NCI-H2081 treated with DMSO at 0.1 percent for 48 hours (cell line): ENCODE measurements around the gene CLIC6.
"Not testable (repeated sequence)": the region's sequence is repeated elsewhere in the genome, so short reads cannot be mapped to it uniquely, and the experiment has no call there.

ENCODE experiments used
- DNase-seq: peaks from one replicate; lab custom pipeline; 2025; lab: John Stamatoyannopoulos, UW

Gene CLIC6

GRCh38 chr21:34693192-34693810, 24.5 kb downstream of the CLIC6 start:
- no peak for DNase-seq

- no peak for DNase-seq
These were observed 26.6 kb downstream of the CLIC6 start for GRCh38 chr21:34695434-34695833.

- DNase-seq = no peak
These were observed 27.3 kb downstream of the CLIC6 start for GRCh38 chr21:34696121-34696520.

GRCh38 chr21:34697826-34698225, 29.0 kb downstream of the CLIC6 start:
- no peak for DNase-seq

GRCh38 chr21:34698270-34699015, 29.6 kb downstream of the CLIC6 start:
- DNase-seq = no peak

- DNase-seq = no peak
These were observed 31.8 kb downstream of the CLIC6 start for GRCh38 chr21:34700605-34701004.

- DNase-seq = no peak
These were observed 32.9 kb downstream of the CLIC6 start for GRCh38 chr21:34701726-34702125.

- no peak for DNase-seq
These were observed 33.8 kb downstream of the CLIC6 start for GRCh38 chr21:34702341-34703170.

GRCh38 chr21:34703571-34703970, 34.8 kb downstream of the CLIC6 start:
- DNase-seq = no peak

- no peak for DNase-seq
These were observed 35.3 kb downstream of the CLIC6 start for GRCh38 chr21:34704119-34704518.

GRCh38 chr21:34705011-34705410, 36.2 kb downstream of the CLIC6 start:
- no peak for DNase-seq

GRCh38 chr21:34706337-34706736, 37.5 kb downstream of the CLIC6 start:
- no peak for DNase-seq

- DNase-seq = no peak
These were observed 39.1 kb downstream of the CLIC6 start for GRCh38 chr21:34707876-34708325.

GRCh38 chr21:34713621-34714020, 44.8 kb downstream of the CLIC6 start:
- DNase-seq = no peak

- DNase-seq = no peak
These were observed 46.7 kb downstream of the CLIC6 start for GRCh38 chr21:34715518-34715917.

GRCh38 chr21:34715985-34716596, 47.3 kb downstream of the CLIC6 start:
- DNase-seq = no peak

- not testable (repeated sequence) for DNase-seq
These were observed 49.7 kb downstream of the CLIC6 start for GRCh38 chr21:34718529-34718928.

- DNase-seq = no peak
These were observed 54.0 kb downstream of the CLIC6 start for GRCh38 chr21:34722684-34723300.

GRCh38 chr21:34724131-34724856, 55.5 kb downstream of the CLIC6 start:
- DNase-seq = no peak

GRCh38 chr21:34724857-34725195, 56.0 kb downstream of the CLIC6 start:
- no peak for DNase-seq

- no peak for DNase-seq
These were observed 58.0 kb downstream of the CLIC6 start for GRCh38 chr21:34726627-34727337.
